Progenitor cell of endocrine pancreas (in vitro differentiated cells): ENCODE data around the gene CFAP221. TPM values are rescaled to one million over a fixed set of nuclear protein-coding genes. Genes with fewer than 3 reads are reported as not detected.

ENCODE experiments used
- DNase-seq: peaks from one replicate; pipeline ENCODE4 v3.0.0; 2021; ENCODE audit warnings: low spot score; ENCODE audit not compliant: unreplicated experiment
- H3K27ac Mint-ChIP-seq: 2 replicates; pipeline ENCODE4 v1.8.0; 2021; ENCODE audit warnings: mild to moderate bottlenecking, moderate library complexity, mixed read lengths
- H3K27me3 Mint-ChIP-seq: 2 replicates; pipeline ENCODE4 v1.8.0; 2021; ENCODE audit warnings: mixed read lengths
- H3K36me3 Mint-ChIP-seq: 2 replicates; pipeline ENCODE4 v1.8.0; 2022; ENCODE audit warnings: mixed read lengths; ENCODE audit not compliant: insufficient read depth
- H3K4me1 Mint-ChIP-seq: 2 replicates; pipeline ENCODE4 v1.8.0; 2021; ENCODE audit warnings: low read depth, mixed read lengths
- H3K4me3 Mint-ChIP-seq: 2 replicates; pipeline ENCODE4 v1.8.0; 2021; ENCODE audit warnings: low read depth, mild to moderate bottlenecking, moderate library complexity, mixed read lengths
- H3K9me3 Mint-ChIP-seq: 2 replicates; pipeline ENCODE4 v1.8.0; 2021; ENCODE audit warnings: low read depth, mixed read lengths
- CTCF ChIP-seq: fragments of 200-600 bp; sonication (generic); IDR thresholded peaks from one replicate; pipeline ENCODE4 v1.5.0; 2021; ENCODE audit warnings: antibody characterized with exemption, mild to moderate bottlenecking; ENCODE audit not compliant: unreplicated experiment
- total RNA-seq: library from RNA; stranded (reverse); gene quantifications from 2 replicates; pipeline ENCODE4 v1.2.1, GENCODE V29; 2021

Gene CFAP221
- total RNA-seq, 1 donor from 2014 or later: 33.0 TPM

- H3K4me1 Mint-ChIP-seq: peaks cover 12% of the 10 kb centered on the region
- peaks cover 20% of the 10 kb centered on the region for H3K27me3 Mint-ChIP-seq
- H3K9me3 Mint-ChIP-seq: no peaks in the 10 kb centered on the region
- TF ChIP-seq CTCF: no peak
- H3K27ac Mint-ChIP-seq: no peak overlapping the region
- H3K4me3 Mint-ChIP-seq: no peak overlapping the region
- DNase-seq: no peak
- no peaks in the 10 kb centered on the region for H3K36me3 Mint-ChIP-seq
Measured at GRCh38 chr2:119696494-119697030, 152.3 kb downstream of the CFAP221 start.

GRCh38 chr2:119697290-119698020 lies 153.2 kb downstream of the CFAP221 start:
- no peaks in the 10 kb centered on the region for H3K9me3 Mint-ChIP-seq
- H3K4me1 Mint-ChIP-seq: peaks cover 13% of the 10 kb centered on the region
- H3K27ac Mint-ChIP-seq: no peak overlapping the region
- H3K4me3 Mint-ChIP-seq: no peak overlapping the region
- no peak for TF ChIP-seq CTCF
- no peak for DNase-seq
- no peaks in the 10 kb centered on the region for H3K36me3 Mint-ChIP-seq
- peaks cover 24% of the 10 kb centered on the region for H3K27me3 Mint-ChIP-seq

GRCh38 chr2:119698246-119698645 lies 154.0 kb downstream of the CFAP221 start:
- no peaks in the 10 kb centered on the region for H3K9me3 Mint-ChIP-seq
- H3K4me3 Mint-ChIP-seq: no peak overlapping the region
- peaks cover 13% of the 10 kb centered on the region for H3K4me1 Mint-ChIP-seq
- no peaks in the 10 kb centered on the region for H3K36me3 Mint-ChIP-seq
- no peak for DNase-seq
- no peak for TF ChIP-seq CTCF
- no peak overlapping the region for H3K27ac Mint-ChIP-seq
- peaks cover 24% of the 10 kb centered on the region for H3K27me3 Mint-ChIP-seq

GRCh38 chr2:119699016-119699606 lies 154.9 kb downstream of the CFAP221 start:
- no peaks in the 10 kb centered on the region for H3K9me3 Mint-ChIP-seq
- H3K36me3 Mint-ChIP-seq: no peaks in the 10 kb centered on the region
- H3K27ac Mint-ChIP-seq: no peak overlapping the region
- no peak for TF ChIP-seq CTCF
- peaks cover 13% of the 10 kb centered on the region for H3K4me1 Mint-ChIP-seq
- peaks cover 24% of the 10 kb centered on the region for H3K27me3 Mint-ChIP-seq
- no peak overlapping the region for H3K4me3 Mint-ChIP-seq
- no peak for DNase-seq

GRCh38 chr2:119700866-119701265 lies 156.6 kb downstream of the CFAP221 start:
- DNase-seq: no peak
- Mint-ChIP-seq H3K4me1 (peaks cover 5% of the 10 kb centered on the region), H3K4me3 (no peak overlapping the region)

More at GRCh38 chr2:119700866-119701265, 156.6 kb downstream of the CFAP221 start:
- H3K9me3 Mint-ChIP-seq: no peaks in the 10 kb centered on the region
- no peak for TF ChIP-seq CTCF
- H3K27ac Mint-ChIP-seq: no peak overlapping the region
- peaks cover 24% of the 10 kb centered on the region for H3K27me3 Mint-ChIP-seq
- peaks cover 2% of the 10 kb centered on the region for H3K36me3 Mint-ChIP-seq
